HEK293T (cell line): ENCODE measurements around the gene EHHADH.

Source experiments
- BHLHE40 ChIP-seq: fragments of 450-650 bp; IDR thresholded peaks from 2 replicates; pipeline ENCODE4 v1.6.1; 2016; ENCODE audit warnings: mild to moderate bottlenecking, moderate library complexity, borderline replicate concordance
- NFRKB ChIP-seq: fragments of 450-650 bp; IDR thresholded peaks from 2 replicates; pipeline ENCODE4 v1.6.1; 2016; ENCODE audit warnings: mild to moderate bottlenecking, moderate library complexity
- SUZ12 ChIP-seq: fragments of 450-650 bp; IDR thresholded peaks from 2 replicates; pipeline ENCODE4 v1.6.1; 2016; ENCODE audit warnings: mild to moderate bottlenecking
- TARDBP ChIP-seq: fragments of 450-650 bp; IDR thresholded peaks from 2 replicates; pipeline ENCODE4 v1.6.1; 2016

DNA sequence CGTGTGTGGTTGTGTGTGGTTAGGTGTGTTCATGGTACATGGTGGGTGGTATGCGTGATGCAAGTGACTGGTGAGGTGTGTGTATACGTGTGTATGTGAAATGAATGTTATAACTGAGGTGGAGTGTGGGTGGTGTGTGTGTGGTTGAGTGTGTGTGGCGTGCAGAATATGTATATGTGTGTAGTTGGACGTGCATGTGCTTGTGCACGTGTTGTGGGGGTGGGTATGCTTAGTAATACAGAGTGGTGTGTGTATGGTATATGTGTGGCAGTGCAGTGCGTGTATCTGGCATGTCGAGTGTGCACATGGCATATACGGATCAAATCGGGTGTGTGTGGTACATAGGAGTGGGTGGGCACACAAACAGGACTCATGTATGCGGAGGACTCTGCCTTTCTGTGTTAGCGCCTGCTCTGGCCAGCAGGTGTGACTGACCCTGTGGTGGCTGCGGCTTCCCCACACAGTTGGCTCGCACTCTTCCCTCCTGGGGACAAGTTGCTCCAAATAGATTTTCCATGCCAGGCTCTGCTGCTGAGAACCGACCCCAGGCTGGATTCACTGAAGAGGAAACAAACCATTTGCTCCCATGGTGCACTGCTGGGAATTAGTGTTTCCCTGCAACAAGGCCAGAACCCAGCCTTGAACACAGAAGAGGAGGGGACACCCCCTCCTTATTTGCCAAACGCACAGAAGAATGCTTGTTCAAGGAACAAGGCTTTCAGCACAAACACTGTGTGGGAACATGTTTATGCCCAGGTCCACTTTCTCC is 99.8 kb downstream of the EHHADH start:
- TF ChIP-seq SUZ12, result no peak
- no peak for TF ChIP-seq NFRKB
- TF ChIP-seq TARDBP, result no peak
- no peak for TF ChIP-seq BHLHE40
